ENCODE measurements around the gene PCGF5.

DNA sequence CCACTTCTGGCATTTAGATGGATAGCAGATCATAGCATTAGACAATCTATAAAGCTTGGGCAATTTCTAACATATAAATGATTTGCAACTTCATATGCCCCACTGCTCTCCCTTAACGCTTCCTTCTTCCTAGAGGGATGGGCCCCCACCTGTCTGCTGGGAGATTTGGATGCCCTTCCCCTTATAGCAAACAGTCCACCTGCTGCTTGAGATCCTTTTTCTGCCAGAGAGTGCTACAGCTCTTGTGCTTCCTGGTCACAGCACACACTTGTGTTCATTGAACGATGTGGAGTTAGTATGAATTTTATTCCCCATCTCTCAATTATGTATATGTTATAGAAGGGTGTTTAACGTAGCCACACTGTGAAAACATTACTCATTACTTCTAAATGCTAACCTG, 10.4 kb upstream of the PCGF5 start:
- TF ChIP-seq, protein P1, sequence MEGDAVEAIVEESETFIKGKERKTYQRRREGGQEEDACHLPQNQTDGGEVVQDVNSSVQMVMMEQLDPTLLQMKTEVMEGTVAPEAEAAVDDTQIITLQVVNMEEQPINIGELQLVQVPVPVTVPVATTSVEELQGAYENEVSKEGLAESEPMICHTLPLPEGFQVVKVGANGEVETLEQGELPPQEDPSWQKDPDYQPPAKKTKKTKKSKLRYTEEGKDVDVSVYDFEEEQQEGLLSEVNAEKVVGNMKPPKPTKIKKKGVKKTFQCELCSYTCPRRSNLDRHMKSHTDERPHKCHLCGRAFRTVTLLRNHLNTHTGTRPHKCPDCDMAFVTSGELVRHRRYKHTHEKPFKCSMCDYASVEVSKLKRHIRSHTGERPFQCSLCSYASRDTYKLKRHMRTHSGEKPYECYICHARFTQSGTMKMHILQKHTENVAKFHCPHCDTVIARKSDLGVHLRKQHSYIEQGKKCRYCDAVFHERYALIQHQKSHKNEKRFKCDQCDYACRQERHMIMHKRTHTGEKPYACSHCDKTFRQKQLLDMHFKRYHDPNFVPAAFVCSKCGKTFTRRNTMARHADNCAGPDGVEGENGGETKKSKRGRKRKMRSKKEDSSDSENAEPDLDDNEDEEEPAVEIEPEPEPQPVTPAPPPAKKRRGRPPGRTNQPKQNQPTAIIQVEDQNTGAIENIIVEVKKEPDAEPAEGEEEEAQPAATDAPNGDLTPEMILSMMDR (IDR thresholded peaks at IDR 0.05) = no peak
- TF ChIP-seq POLR2A (IDR thresholded peaks at IDR 0.05) (no peak), POLR2AphosphoS5 (IDR thresholded peaks at IDR 0.05; ENCODE audit: insufficient read depth in 1 of 2, low read depth in 1 of 2) (no peak)
